GM04504 (cell line): ENCODE data around the gene DIP2B.
"Not testable (repeated sequence)": the region's sequence is repeated elsewhere in the genome, so short reads cannot be mapped to it uniquely, and the experiment has no call there.

ENCODE experiments used
- DNase-seq: peaks from one replicate; pipeline ENCODE4 v3.0.0-alpha.2; 2012; ENCODE audit warnings: low read depth

DIP2B gene

DNA sequence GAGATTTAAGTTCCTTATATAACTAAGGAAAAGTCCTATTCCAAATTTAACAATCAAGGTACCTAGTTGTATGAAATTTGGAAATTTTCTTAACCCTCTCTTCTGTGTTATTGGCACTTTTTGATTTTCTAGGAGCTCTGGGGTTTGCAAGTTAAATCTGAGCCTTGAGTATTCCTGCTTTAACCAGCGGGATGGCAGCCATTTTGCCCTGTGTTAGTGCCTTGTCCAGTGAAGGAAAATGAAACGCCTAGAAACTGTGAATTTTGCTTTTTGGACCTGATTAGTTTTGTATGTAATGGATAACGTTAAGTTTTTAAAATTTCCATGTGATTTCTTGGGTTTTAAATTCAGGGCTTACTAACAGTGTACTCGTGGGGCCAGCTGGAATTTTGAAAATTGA lies 45.1 kb downstream of the DIP2B start:
- no peak for DNase-seq

- DNase-seq = no peak
Observed at GRCh38 chr12:50550530-50551223, 45.9 kb downstream of the DIP2B start.

DNA sequence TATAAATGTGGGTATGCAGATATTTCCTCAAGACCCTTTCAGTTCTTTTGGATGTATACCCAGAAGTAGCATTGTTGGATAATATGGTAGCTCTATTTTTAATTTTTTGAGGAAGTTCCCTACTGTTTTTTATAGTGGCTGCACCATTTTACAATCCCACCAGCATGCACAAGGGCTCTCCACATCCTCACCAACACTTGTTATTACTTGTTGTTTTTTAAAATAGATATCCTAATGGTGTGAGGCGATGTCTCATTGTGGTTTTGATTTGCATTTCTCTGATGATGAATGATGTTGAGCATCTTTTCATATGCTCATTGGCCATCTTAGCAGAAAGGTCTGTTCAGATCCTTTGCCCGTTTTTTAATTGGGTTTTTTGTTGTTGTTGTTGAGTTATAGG lies 47.1 kb downstream of the DIP2B start:
- no peak for DNase-seq

- no peak for DNase-seq
Observed at GRCh38 chr12:50554651-50555050, 49.9 kb downstream of the DIP2B start.

DNA sequence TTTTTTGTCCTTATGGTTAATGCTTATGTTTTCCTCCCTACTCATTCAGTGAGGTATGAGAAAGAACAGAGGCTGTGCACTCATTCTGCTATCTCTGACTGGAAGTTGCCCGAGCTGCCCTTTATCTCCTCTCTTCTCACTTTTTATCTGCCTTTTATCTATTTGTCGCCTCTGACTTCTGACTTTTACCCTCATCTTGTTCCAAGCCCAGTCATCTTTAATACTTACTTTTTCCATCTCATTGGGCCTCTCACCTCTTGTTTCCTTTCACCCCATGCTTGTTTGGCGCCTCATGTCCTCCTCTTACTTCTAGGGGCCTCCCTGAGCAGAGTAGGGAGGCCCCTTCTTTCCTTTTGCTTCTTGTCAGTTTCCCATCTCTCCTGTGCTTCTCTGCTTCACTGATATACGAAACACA lies 50.7 kb downstream of the DIP2B start:
- no peak for DNase-seq

DNA sequence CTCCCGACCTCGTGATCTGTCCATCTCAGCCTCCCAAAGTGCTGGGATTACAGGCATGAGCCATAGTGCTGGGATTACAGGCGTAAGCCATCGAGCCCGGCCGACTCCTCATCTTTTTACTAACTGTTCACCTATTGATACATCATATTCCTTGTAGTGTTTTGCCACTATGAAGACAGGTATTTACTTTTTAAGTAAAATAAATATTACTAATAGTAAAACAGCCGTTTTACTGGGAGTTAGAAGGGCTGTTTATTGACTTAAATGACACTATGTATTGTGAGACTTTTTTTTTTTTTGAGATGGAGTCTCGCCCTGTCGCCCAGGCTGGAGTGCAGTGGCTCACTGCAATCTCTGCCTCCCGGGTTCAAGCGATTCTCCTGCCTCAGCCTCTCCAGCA lies 51.5 kb downstream of the DIP2B start:
- no peak for DNase-seq

- not testable (repeated sequence) for DNase-seq
Observed at GRCh38 chr12:50556796-50557195, 52.0 kb downstream of the DIP2B start.

GRCh38 chr12:50557421-50557820 lies 52.6 kb downstream of the DIP2B start:
- DNase-seq = no peak

DNA sequence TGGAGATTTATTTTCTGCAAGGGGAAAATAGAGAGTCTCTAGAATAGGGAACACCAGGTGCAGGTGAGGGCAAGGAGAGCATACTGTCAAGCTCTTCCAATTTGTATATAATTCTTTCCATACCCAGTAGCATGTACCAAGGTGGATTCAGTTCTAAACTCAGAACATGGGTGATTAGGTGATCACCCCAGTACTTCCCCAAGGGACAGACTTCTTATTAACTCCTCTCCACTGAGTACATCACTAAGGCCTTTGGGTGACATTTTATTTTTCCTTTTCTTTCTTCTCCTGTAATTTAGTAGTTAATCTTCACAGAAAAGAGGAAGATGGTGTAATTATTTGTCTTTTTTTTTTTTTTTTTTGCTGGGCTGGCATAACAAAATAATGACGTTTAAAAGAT lies 54.2 kb downstream of the DIP2B start:
- DNase-seq = no peak

- DNase-seq = no peak
Observed at GRCh38 chr12:50562520-50563433, 58.0 kb downstream of the DIP2B start.

DNA sequence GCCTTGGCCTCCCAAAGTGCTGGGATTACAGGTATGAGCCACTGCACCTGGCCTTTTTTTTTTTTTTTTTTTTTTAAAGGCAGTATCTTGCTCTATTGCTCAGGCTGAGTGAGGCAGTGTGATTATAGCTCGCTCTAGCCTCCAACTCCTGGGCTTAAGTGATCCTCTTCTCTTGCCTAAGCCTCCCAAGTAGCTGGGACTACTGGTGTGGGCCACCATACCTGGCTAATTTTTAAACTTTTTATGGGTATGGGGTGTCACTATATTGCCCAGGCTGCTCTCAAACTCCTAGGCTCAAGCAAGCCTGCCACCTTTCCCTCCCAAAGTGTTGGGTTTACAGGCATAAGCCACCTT lies 58.6 kb downstream of the DIP2B start:
- DNase-seq = no peak

DNA sequence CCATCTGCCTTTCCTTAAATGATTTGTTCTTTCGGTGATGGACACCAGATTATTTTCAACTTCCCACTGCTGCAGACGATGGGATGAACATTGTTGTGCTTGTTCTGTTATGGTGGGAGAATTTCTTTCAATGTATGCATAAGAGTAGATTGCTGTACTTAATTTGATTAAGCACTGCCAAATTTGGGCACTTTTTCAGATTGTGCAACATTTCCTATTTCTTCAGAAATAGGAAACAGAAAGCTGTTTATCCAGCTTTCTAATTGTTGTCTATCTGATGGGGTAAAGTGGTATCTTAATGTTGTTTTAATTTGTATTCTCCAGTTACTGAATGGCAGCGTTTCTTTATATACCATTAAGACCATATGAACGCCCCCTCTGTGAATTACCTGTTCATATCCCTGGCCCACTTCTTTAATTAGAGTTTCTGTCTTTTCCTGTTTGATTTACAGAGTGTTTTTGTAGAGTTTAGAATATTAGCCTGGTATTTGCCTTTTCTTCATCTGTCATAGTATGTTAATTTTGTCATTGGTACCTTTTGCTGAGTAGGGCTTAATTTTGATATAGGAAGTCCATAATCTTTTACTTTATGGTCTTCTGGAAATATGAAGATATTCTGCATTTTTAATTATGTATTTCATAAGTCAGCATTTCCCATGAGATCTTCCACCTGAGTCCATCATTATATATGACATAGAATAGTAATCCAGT lies 59.6 kb downstream of the DIP2B start:
- no peak for DNase-seq

DNA sequence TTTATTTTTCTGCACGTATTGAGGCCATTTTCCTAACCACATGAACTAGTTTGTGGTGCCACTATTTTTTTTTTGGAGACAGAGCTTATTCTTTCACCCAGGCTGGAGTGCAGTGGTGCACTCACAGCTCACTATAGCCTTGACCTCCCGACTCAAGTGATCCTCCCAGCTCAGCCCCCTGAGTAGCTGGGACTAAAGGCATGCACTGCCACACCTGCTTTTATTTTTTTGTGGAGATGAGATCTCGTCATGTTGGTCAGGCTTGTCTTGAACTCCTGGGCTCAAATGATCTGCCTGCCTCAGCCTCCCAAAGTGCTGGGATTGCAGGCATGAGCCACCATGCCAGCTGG lies 60.1 kb downstream of the DIP2B start:
- no peak for DNase-seq

DNA sequence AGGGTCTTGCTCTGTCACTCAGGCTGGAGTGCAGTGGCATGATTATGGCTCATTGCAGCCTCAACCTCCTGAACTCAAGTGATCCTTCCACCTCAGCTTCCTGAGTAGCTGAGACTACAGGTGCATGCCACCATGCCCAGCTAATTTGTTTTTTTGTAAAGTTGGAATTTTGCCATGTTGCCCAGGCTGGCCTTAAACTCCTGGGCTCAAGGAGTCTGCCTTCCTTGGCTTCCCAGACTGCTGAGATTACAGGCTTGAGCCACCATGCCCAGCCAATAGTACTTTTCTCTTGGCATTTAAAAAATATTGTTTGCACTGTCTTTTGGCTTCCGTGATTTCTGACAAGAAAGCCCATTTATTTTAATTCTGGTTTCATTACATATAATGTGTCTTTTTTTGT lies 61.3 kb downstream of the DIP2B start:
- no peak for DNase-seq

GRCh38 chr12:50567926-50568325 lies 63.1 kb downstream of the DIP2B start:
- DNase-seq = no peak

GRCh38 chr12:50568338-50569091 lies 63.7 kb downstream of the DIP2B start:
- no peak for DNase-seq

DNA sequence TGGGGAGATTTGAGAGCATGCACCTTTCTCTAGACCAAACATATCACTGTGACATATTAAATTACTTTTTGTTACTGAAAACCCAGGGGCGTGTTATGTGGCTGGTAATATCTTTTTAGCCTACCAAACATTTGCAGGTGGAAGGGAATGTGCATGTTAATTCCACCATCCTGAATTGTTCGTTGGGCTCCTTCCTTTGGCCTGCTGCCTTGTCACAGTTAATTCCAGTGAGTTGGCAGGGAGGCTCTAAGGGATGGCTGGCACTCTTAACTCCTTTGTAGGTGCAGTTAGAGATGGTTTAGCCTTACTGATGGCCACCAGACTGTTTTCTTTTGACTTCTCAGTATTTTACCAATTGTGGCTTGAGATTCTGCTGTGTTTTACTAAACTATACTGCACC lies 64.5 kb downstream of the DIP2B start:
- DNase-seq = no peak

- no peak for DNase-seq
Observed at GRCh38 chr12:50569876-50570275, 65.1 kb downstream of the DIP2B start.

GRCh38 chr12:50571786-50572185 lies 67.0 kb downstream of the DIP2B start:
- DNase-seq = no peak

DNA sequence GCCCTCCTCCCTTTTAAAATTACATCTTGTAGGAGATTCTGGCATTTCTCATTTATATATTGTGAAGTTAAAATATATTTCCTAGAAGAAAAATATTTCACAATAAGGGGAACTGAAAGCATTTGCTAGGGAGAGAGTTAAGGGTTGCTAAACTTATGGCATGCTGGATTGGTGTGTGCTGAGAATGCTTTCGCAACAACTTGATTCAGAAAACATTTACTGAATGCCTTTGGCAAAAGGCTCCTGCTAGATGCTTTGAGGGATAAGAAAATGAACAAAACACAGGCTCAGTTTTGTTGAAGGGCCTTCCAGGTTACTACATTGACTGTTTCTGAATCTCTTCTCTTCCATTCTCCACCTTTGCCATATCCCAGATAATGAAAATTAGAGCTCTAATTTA lies 67.5 kb downstream of the DIP2B start:
- DNase-seq = peak; percentile 66

- no peak for DNase-seq
Observed at GRCh38 chr12:50572760-50573159, 68.0 kb downstream of the DIP2B start.

DNA sequence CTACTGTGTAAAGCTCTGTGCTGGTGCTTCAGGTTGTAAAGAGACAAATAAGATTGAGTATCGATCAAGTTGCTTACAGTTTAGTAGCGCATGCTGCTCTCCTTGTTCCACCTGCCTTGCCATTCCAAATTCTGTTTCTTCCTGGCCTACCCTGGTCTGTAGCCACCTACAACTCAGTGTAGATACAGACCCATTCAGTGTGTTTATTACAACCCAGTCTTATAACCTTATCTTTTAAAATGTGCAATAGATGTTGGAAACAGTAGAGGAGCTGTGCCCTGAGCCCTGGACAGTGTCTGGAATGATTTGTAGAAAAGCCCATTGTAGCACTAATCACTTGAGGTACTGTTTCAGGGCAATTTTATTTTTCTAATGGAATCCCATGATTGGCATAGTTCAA lies 68.5 kb downstream of the DIP2B start:
- no peak for DNase-seq
